ENCODE measurements around the gene MRPL21.
"Not testable (repeated sequence)": the region's sequence is repeated elsewhere in the genome, so short reads cannot be mapped to it uniquely, and the experiment has no call there.

The MRPL21 gene

DNA sequence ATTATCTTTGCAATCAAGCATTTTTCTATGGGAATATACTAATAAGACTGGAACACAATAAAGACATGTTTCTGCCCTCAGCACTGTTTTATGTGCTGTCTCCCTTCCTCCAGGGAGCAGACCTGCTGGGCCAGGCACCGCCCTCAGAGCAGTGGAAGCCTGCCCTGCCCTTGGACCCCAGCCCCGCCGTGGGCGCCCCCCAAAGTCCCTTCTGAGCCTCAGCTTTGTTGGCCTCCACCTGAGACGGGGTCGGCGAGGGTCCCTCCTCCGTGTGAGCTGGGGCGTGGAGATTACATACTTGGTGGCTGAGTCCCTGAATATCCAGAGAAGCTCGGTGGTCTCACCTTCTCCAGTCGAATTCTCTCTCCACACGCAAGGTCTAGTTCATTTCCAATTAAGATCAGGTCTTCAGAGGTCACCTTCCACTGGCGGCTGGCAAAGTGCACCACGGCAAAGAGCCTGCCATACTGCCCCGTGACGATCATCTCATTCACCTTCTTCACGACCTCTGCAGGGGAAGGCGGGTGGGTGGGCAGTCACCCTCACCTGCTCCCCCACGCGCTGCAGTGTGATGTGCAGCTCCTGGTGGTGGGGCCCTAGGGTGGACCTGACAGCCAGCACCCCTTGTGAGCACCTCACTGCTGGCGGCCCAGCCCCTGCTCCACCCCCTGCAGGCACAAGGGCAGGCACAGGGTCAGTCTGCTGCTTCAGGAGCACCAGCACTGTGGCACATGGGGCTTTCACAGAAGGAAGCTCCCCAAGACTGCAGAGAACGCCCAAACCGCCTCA is 7.3 kb downstream of the MRPL21 start:
- DNase-seq (ENCODE audit: low read depth), result no peak
- TF ChIP-seq, protein P1, sequence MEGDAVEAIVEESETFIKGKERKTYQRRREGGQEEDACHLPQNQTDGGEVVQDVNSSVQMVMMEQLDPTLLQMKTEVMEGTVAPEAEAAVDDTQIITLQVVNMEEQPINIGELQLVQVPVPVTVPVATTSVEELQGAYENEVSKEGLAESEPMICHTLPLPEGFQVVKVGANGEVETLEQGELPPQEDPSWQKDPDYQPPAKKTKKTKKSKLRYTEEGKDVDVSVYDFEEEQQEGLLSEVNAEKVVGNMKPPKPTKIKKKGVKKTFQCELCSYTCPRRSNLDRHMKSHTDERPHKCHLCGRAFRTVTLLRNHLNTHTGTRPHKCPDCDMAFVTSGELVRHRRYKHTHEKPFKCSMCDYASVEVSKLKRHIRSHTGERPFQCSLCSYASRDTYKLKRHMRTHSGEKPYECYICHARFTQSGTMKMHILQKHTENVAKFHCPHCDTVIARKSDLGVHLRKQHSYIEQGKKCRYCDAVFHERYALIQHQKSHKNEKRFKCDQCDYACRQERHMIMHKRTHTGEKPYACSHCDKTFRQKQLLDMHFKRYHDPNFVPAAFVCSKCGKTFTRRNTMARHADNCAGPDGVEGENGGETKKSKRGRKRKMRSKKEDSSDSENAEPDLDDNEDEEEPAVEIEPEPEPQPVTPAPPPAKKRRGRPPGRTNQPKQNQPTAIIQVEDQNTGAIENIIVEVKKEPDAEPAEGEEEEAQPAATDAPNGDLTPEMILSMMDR (IDR thresholded peaks at IDR 0.05; ENCODE audit: insufficient read depth, low read depth, low read length, missing control alignments), result no peak
- no peak overlapping the region for H3K4me3 ChIP-seq (ENCODE audit: low read depth, low read length)

DNA sequence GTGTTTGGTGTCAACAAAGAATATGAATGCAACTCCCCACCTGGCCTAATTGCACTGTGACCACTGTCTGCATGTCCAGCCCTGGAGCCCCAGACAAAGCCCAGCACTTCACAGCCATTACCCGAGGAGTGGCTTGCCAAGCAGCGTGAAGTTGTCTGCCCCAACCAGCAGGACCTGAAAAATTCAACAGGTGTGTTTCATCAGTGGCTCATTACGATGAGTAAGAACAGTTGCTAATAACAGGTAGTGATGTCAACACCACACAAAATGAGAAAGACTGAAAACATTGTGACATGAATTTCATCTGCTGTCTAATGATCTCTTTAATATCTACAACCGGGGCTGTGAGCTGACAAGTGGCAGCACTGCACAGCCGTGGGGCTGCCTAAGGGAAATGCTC is 10.3 kb downstream of the MRPL21 start:
- TF ChIP-seq, protein P1 (IDR thresholded peaks at IDR 0.05; ENCODE audit: insufficient read depth, low read depth, low read length, missing control alignments), result no peak
- H3K4me3 ChIP-seq (ENCODE audit: low read depth, low read length), result no peak overlapping the region
- no peak for DNase-seq (ENCODE audit: low read depth)

DNA sequence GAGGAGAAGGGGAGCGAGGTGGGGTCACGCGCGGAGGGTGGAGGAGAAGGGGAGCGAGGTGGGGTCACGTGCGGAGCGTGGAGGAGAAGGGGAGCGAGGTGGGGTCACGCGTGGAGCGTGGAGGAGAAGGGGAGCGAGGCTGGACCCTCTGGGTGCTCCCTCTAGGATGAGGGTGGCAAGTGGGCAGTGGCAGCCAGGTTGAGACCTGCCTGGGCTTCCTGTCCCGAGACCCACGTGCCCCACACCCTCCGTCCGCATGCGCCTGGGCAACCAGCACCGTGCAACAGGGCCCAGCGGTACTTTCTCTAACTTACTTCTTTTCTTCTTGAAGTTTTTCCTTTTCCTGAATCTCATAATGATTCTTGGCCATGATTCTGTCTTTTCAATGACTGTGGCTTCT is 11.1 kb downstream of the MRPL21 start:
- H3K4me3 ChIP-seq (ENCODE audit: low read depth, low read length), result no peak overlapping the region
- no peak for DNase-seq (ENCODE audit: low read depth)
- TF ChIP-seq, protein P1 (IDR thresholded peaks at IDR 0.05; ENCODE audit: insufficient read depth, low read depth, low read length, missing control alignments), result no peak

DNA sequence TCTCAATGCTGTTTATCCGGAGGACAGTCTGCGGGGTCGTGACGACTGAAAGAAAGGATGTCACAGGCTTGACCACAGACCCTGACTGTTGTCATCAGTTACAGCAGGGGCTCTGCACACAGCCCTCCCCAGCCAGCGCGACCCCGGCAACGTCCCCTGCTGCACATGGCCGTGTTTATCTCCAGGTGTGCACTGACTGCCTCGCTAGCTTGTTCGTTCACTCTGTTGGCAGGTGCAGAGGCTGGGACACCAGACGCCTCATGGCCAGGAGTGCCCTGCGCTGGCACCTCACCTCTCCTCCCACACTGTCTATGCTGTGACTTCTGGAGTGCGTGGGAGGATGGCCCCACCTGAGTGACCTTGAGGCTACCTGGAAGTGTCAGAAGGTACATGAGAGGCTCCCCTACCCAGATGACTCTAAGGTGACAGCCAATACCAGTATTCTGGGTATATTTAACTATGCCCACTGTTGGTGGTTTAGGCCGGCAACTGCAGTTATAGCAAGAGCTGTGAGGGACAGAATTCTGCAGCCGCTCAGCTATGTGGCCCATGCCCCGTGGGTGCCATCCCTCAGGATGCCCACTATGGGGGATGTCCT is 12.2 kb downstream of the MRPL21 start:
- no peak overlapping the region for H3K4me3 ChIP-seq (ENCODE audit: low read depth, low read length)
- DNase-seq (ENCODE audit: low read depth), result no peak
- TF ChIP-seq, protein P1 (IDR thresholded peaks at IDR 0.05; ENCODE audit: insufficient read depth, low read depth, low read length, missing control alignments), result no peak

DNA sequence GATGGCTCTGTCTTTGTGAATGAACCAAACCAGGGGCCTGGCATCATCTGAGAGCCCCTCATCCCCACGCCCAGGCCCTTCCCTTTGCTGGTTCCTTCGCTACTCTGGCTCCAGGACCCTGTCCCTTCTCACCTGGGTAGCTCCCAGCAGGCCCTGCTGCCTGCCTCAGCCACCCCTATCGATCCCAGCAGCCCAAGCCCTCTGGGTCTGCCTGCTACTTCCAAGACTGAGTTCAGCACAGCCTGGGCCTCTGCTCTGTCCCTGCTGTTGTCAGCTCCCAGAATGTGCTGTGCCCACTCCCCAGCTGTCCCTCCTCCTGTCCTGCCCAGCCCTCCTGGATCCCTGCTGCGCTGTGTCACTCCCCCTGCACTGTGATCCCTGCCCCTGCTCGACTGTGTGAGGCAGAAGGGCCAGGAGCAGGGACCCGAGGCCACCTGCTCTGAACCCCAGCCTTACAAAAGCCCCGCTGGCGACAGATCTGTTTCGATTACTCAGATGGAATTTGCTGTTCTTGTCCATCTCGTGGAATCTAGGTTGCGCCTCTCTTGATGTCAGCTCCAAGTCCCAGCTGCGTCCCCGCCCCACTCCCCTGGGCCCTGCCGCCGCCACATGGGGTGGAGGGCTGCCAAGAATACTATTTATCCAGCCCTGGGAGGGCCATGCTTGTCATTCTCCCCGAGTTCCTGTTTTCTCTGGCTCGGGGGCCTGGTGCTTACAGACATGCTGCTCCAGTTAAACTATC is 13.0 kb downstream of the MRPL21 start:
- DNase-seq (ENCODE audit: low read depth), result no peak
- no peak overlapping the region for H3K4me3 ChIP-seq (ENCODE audit: low read depth, low read length)
- TF ChIP-seq, protein P1 (IDR thresholded peaks at IDR 0.05; ENCODE audit: insufficient read depth, low read depth, low read length, missing control alignments), result no peak

DNA sequence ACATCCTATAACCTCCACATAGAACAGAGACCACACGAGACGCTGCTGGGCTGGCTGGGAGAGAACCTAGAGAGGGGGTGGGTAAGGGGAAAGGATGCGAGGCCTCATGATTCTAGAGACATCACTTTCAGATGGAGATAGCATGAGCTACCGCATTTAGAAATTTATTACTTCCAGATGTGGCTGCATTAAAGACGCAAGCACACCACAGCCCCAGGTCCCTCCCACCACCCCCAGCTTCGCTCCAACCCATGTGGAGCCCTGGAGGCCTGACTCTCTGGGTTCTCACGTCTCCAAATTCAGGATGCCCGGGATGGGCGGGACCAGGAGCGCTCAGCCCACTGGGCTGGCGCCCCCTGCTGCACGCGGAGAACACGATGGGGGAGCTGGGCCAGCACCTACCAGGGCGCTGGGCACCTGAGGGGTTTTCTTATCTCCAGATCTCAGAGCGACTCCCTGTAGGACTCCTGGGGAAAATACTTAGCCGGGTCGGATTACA is 13.6 kb downstream of the MRPL21 start:
- DNase-seq (ENCODE audit: low read depth), result no peak

GRCh38 chr11:68884827-68885226 is 18.8 kb downstream of the MRPL21 start:
- H3K4me3 ChIP-seq (ENCODE audit: low read depth, low read length); DNase-seq (ENCODE audit: low read depth): not testable (repeated sequence)

More for the DNA sequence above, 13.6 kb downstream of the MRPL21 start:
- no peak overlapping the region for H3K4me3 ChIP-seq (ENCODE audit: low read depth, low read length)
- TF ChIP-seq, protein P1 (IDR thresholded peaks at IDR 0.05; ENCODE audit: insufficient read depth, low read depth, low read length, missing control alignments), result no peak
